Upper lobe of right lung (tissue), 1 donor: ENCODE measurements around the gene HARBI1. TPM values are rescaled to one million over a fixed set of nuclear protein-coding genes. Genes with fewer than 3 reads are reported as not detected.
"Not testable (repeated sequence)": the region's sequence is repeated elsewhere in the genome, so short reads cannot be mapped to it uniquely, and the experiment has no call there.

Experiments
- ATAC-seq: fragments of 200-7000 bp; cut with Tn5 transposase; one replicate; pipeline ENCODE4 v1.9.1; 2020; ENCODE audit warnings: mild to moderate bottlenecking, moderate library complexity
- DNase-seq: peaks from one replicate; pipeline ENCODE4 v3.0.0-alpha.2; 2020
- H3K27ac ChIP-seq: fragments of 200-600 bp; one replicate; pipeline ENCODE4 v1.8.0; 2022
- H3K27me3 ChIP-seq: fragments of 200-600 bp; one replicate; pipeline ENCODE4 v1.8.0; 2022; ENCODE audit warnings: mild to moderate bottlenecking
- H3K36me3 ChIP-seq: fragments of 200-600 bp; one replicate; pipeline ENCODE4 v1.8.0; 2022
- H3K4me1 ChIP-seq: fragments of 200-600 bp; one replicate; pipeline ENCODE4 v1.8.0; 2022
- H3K4me3 ChIP-seq: fragments of 200-600 bp; one replicate; pipeline ENCODE4 v1.8.0; 2022; ENCODE audit warnings: mild to moderate bottlenecking
- H3K9me3 ChIP-seq: fragments of 200-600 bp; one replicate; pipeline ENCODE4 v1.8.0; 2022
- intact Hi-C: fragments of 100-400 bp; cut with DNase I; formaldehyde crosslinking; loops from one replicate; pipeline ENCODE4 v1.11.0; 2022
- total RNA-seq: library from RNA; stranded (reverse); fragmentation: NEBNext Ultra II Directional; extraction: Animal tissue kit (Norgen Biotek cat#: 25700); gene quantifications from one replicate; pipeline ENCODE4 v1.2.1, GENCODE V29; 2021
- TF ChIP-seq, protein P1 (sequence below): fragments of 200-600 bp; IDR thresholded peaks from one replicate; pipeline ENCODE4 v1.8.0; 2022; ENCODE audit warnings: antibody characterized with exemption
- donor health status: DM: no; HTN: yes; CAD: no; lungs with severe emphysema.

The HARBI1 gene
- total RNA-seq, 1 donor from 2014 or later = 5.2 TPM

- intact Hi-C loops = no loop called here
- Histone ChIP-seq H3K9me3 (no peaks in the 10 kb centered on the region), H3K36me3 (no peaks in the 10 kb centered on the region), H3K27me3 (no peaks in the 10 kb centered on the region), H3K4me3 (peak overlapping the region; percentile 97), H3K4me1 (peaks cover 33% of the 10 kb centered on the region), H3K27ac (peak overlapping the region; percentile 85)
- DNase-seq (no peak), ATAC-seq (no peak)
- TF ChIP-seq, protein P1, sequence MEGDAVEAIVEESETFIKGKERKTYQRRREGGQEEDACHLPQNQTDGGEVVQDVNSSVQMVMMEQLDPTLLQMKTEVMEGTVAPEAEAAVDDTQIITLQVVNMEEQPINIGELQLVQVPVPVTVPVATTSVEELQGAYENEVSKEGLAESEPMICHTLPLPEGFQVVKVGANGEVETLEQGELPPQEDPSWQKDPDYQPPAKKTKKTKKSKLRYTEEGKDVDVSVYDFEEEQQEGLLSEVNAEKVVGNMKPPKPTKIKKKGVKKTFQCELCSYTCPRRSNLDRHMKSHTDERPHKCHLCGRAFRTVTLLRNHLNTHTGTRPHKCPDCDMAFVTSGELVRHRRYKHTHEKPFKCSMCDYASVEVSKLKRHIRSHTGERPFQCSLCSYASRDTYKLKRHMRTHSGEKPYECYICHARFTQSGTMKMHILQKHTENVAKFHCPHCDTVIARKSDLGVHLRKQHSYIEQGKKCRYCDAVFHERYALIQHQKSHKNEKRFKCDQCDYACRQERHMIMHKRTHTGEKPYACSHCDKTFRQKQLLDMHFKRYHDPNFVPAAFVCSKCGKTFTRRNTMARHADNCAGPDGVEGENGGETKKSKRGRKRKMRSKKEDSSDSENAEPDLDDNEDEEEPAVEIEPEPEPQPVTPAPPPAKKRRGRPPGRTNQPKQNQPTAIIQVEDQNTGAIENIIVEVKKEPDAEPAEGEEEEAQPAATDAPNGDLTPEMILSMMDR = no peak
Observed at GRCh38 chr11:46594374-46594700, 22.7 kb downstream of the HARBI1 start.

GRCh38 chr11:46593550-46594373 lies 23.3 kb downstream of the HARBI1 start, which contains the start of gene AMBRA1:
TSS of gene AMBRA1 (minus strand) at chr11:46594023. CDS start at chr11:46548380, 45,643 bp downstream.
- intact Hi-C loops = no loop called here

DNA sequence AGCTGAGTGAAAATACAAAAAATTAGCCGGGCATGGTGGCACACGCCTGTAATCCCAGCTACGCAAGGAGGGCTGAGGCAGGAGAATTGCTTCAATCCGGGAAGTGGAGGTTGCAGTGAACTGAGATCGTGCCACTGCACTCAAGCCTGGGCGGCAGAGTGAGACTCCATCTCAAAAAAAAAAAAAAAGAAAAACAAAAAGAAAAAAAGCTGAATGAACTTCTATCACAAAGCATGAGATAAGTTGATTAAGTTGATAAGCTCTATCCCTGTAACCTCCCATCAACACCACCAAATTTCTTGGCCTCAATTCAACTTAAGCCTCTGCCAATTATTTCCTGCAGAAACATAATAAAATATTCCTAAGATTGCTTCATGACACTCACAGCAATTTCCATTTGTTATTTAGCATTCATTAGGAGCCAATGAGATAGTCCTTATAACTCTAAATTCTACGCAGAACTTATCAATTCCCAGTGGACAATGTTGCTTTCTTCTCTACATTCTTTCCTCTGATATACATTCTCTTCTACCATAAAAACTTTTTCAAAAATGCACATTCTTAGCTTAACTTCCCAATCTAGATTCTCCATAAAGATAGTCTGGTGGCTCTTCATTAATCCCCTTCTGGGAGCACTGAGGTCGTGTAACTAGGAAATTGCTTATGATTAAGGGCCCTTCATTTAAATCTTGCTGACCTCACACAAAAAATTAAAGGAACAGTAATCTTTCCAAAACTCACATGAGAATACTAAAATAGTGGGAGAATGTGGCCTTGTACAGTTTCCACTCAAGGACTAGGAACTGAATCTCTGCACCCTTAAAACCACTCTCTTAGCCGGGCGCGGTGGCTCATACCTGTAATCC lies 26.1 kb downstream of the HARBI1 start:
- ATAC-seq = no peak
- Histone ChIP-seq H3K27ac (peak overlapping the region; percentile 49), H3K9me3 (no peaks in the 10 kb centered on the region), H3K4me1 (peaks cover 33% of the 10 kb centered on the region), H3K27me3 (no peaks in the 10 kb centered on the region), H3K4me3 (peak overlapping the region; percentile 28), H3K36me3 (no peaks in the 10 kb centered on the region)
- intact Hi-C loops = no loop called here
- no peak for DNase-seq
- TF ChIP-seq, protein P1 = no peak

More at GRCh38 chr11:46593550-46594373, 23.3 kb downstream of the HARBI1 start, which contains the start of gene AMBRA1:
- Histone ChIP-seq H3K36me3 (no peaks in the 10 kb centered on the region), H3K4me3 (peak within 1 kb of the TSS; percentile 97), H3K27me3 (no peaks in the 10 kb centered on the region), H3K27ac (peak within 1 kb of the TSS; percentile 85), H3K4me1 (peaks cover 33% of the 10 kb centered on the region), H3K9me3 (no peaks in the 10 kb centered on the region)
- TF ChIP-seq, protein P1 = no peak
- ATAC-seq (peak; percentile 99), DNase-seq (peak; percentile 90)

GRCh38 chr11:46588915-46589314 lies 28.1 kb downstream of the HARBI1 start:
- no peak for DNase-seq
- intact Hi-C loops = no loop called here
- no peak overlapping the region for H3K4me3 ChIP-seq
- H3K36me3 ChIP-seq = no peaks in the 10 kb centered on the region
- H3K27me3 ChIP-seq = no peaks in the 10 kb centered on the region
- ATAC-seq = no peak
- no peaks in the 10 kb centered on the region for H3K9me3 ChIP-seq
- TF ChIP-seq, protein P1 = no peak
- no peak overlapping the region for H3K27ac ChIP-seq
- H3K4me1 ChIP-seq = peaks cover 33% of the 10 kb centered on the region

DNA sequence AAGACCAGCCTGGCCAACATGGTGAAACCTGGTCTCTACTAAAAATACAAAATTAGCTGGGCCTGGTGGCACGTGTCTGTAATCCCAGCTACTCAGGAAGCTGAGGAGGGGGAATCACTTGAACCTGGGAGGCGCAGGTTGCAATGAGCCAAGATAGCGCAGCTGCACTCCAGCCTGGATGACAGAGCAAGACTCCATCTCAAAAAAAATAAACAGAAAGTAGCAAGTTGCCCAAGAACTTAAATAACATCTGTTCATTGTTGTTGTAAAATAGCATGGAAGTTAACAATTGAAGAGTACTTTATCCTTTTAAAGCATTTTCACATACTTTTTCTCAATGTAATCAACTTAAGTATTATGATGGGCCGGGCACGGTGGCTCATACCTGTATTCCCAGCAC lies 28.9 kb downstream of the HARBI1 start:
- DNase-seq (no peak), ATAC-seq (no peak)
- Histone ChIP-seq H3K36me3 (no peaks in the 10 kb centered on the region), H3K27ac (no peak overlapping the region), H3K27me3 (no peaks in the 10 kb centered on the region), H3K9me3 (no peaks in the 10 kb centered on the region), H3K4me1 (peaks cover 33% of the 10 kb centered on the region), H3K4me3 (no peak overlapping the region)
- intact Hi-C loops = no loop called here
- TF ChIP-seq, protein P1 = no peak

GRCh38 chr11:46583513-46583912 lies 33.5 kb downstream of the HARBI1 start:
- intact Hi-C loops, H3K9me3 ChIP-seq, DNase-seq, H3K36me3 ChIP-seq, H3K4me3 ChIP-seq, H3K4me1 ChIP-seq, H3K27ac ChIP-seq, ATAC-seq, H3K27me3 ChIP-seq: not testable (repeated sequence)
